A549 treated with CpdA at 1 μM for 4 hours (cell line): ENCODE measurements around the gene UGT2A3. TPM values are rescaled to one million over a fixed set of nuclear protein-coding genes. Genes with fewer than 3 reads are reported as not detected.

Source experiments
- total RNA-seq: library from RNA; stranded (reverse); fragments of 200-300 nt; extraction: Qiagen RNA extraction; gene quantifications from 5 replicates; pipeline ENCODE4 v1.2.3, GENCODE V29; 2022; ENCODE audit warnings: low read depth

Gene UGT2A3
- 0.08 to 0.27 TPM (median 0.17 TPM) in 4 of 5 replicates, not detected in the other for total RNA-seq

DNA sequence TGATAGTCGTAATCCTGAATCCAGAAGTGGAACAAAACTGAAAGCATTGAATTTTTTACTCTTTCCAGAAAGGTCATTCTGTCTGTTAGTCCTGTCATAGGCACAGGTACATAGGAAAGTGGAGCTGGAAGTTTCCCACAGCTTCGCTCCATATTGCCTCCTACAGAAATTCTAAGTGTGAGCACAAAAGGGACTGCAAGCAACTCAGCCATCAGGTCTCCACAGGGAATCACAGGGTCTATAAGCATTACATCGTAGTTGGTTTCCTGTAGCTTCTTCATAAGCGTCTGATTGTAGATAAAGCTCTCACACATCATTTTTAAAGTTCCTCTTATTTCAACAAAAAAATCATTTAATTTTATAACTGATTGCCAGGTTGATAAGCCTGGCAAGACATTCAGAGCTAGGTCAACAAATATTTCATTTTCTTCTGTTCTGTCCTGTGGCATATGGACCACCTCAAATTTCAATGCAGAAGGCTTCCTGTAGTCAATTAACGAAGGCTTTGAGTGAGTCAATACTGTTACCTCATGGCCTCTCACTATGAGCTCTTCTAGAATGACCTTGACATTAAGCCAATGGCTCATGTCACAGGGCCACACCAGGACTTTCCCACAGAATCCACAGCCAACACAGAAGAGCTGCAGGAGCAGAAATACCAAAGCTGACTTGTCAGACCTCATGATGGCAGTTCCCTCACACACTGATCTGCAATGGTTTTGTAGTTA lies at the start of gene UGT2A3:
Gene UGT2A3 (minus strand): TSS at position 727 of the 728 bp plus-strand sequence. CDS start 44 bp downstream, at position 683.

Other genes starting within 250 kb of the UGT2A3 start
- gene UGT2B10, start 135.8 kb downstream of the UGT2A3 start, total RNA-seq = 0.07 to 0.09 TPM in 2 of 5 replicates, not detected in the others
- gene UGT2B7, start 144.7 kb upstream of the UGT2A3 start, total RNA-seq = 0.12 to 0.34 TPM (median 0.18 TPM) in 5 replicates